ENCODE data around the gene NUP37. TPM values are rescaled to one million over a fixed set of nuclear protein-coding genes. Genes with fewer than 3 reads are reported as not detected.

Gene NUP37
- total and polyA plus RNA-seq, 9 of the 15 experiments (the other 6 are each of a cell fraction or from before 2014, with no cell fraction given), result 72.2 to 429 (median 170) TPM

DNA sequence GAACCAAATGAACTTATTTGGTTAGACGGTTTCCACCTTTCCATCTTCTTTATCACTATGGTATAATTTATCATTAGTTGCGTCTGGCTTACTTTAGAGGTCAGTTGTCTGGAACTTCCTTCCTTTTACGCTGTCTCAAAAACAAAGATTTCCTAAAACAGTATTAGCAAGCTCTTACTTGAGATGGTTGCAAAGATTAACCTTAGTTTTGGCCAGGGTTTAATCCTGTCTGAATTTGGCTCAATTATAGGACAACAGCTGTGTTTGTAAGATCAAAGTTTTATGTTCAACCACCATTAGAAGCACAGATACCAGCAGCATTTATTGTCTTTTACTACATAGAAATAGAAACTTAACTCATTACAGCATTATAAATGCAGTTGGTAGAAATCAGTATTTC, 50.2 kb downstream of the NUP37 start (continued):
- no peak for TF ChIP-seq CBX8 (IDR thresholded peaks at IDR 0.05; ENCODE audit: borderline replicate concordance, extremely low read depth, low read depth, low read length, poor library complexity, severe bottlenecking)
- TF ChIP-seq ZSCAN32 (CRISPR knock-in tag; IDR thresholded peaks at IDR 0.05), result no peak
- TF ChIP-seq MXD1 (CRISPR knock-in tag; IDR thresholded peaks at IDR 0.05; ENCODE audit: borderline replicate concordance, poor library complexity, severe bottlenecking), result no peak
- TF ChIP-seq XRCC3 (IDR thresholded peaks at IDR 0.05), result no peak

- WGBS (ENCODE audit: insufficient coverage, low coverage, missing lambda C conversion rate), result 22% methylated on average over 5 of the region's 5 CpGs
- no peak overlapping the region for H2AFZ ChIP-seq (ENCODE audit: low read depth, low read length)
- H3K4me2 ChIP-seq (ENCODE audit: insufficient read depth, low read length), result no peak overlapping the region
- FAIRE-seq (no peak), DNase-seq (ENCODE audit: extremely low read depth in 1 of 4, low spot score in 3 of 4) (no peak), ATAC-seq (no peak)
- intact Hi-C loops (cut with micrococcal nuclease), result no loop called here
- no peaks in the 10 kb centered on the region for H4K20me1 ChIP-seq (replicated peaks; ENCODE audit: control insufficient read depth, insufficient read depth, low read length)
- H3K79me2 ChIP-seq (ENCODE audit: control insufficient read depth, insufficient read depth, low read length), result no peaks in the 10 kb centered on the region
- no peak overlapping the region for H3K27ac ChIP-seq (ENCODE audit: extremely low read depth, low read depth, low read length)
- H3K36me3 ChIP-seq (ENCODE audit: control insufficient read depth, insufficient read depth, low read length), result no peaks in the 10 kb centered on the region
- no peaks in the 10 kb centered on the region for H3K9me3 ChIP-seq (replicated peaks; ENCODE audit: control insufficient read depth, insufficient read depth, low read depth, low read length)
- peaks cover 0 to 4% of the 10 kb centered on the region in 2 experiments; a peak in 1 of 5 replicates for H3K4me1 ChIP-seq (replicated peaks in 1 of 2; ENCODE audit: control insufficient read depth in 2 of 2, insufficient read depth in 2 of 2, low read length in 2 of 2)
- H3K4me3 ChIP-seq, result no peak overlapping the region
- H3K9ac ChIP-seq (ENCODE audit: insufficient read depth in 1 of 2, low read depth in 2 of 2, low read length in 2 of 2), result no peak overlapping the region
- ChIA-PET CTCF (ENCODE audit: low intra/inter-chr PET ratio) (no interaction called here), POLR2A (interaction anchor here (0.8 to 0.9 kb wide), 2 partner anchors 265 to 460 kb away, joined by 3 read pairs; no protein-coding TSS in a partner anchor)
- in situ Hi-C loops (cut with MboI), result no loop called here
- BruUV-seq (replicated peaks), result no TSS peak
- no peaks in the 10 kb centered on the region for H3K27me3 ChIP-seq (ENCODE audit: control insufficient read depth in 2 of 2, insufficient read depth in 2 of 2, low read length in 2 of 2)
- TF ChIP-seq FOSL1 (tag; conservative IDR thresholded peaks at IDR 0.05) (0 out of 2 replicates have a peak, but pooled peaks have one; percentile 24), NFE2 (IDR thresholded peaks at IDR 0.05; ENCODE audit: low read depth) (peak; percentile 85), ZNF316 (IDR thresholded peaks at IDR 0.05) (peak; percentile 48; the same call in 1 of the 2 replicates), NFATC3 (IDR thresholded peaks at IDR 0.05) (no peak), FOXM1 (IDR thresholded peaks at IDR 0.05; ENCODE audit: low read depth) (peak; percentile 60), FOXM1 (CRISPR knock-in tag; IDR thresholded peaks at IDR 0.05; ENCODE audit: low read depth) (no peak), C11orf30 (IDR thresholded peaks at IDR 0.05; ENCODE audit: low read depth) (peak; percentile 51), MAFG (tag; conservative IDR thresholded peaks at IDR 0.05) (peak; percentile 73), MAFF (IDR thresholded peaks at IDR 0.05; ENCODE audit: low read length) (peak; percentile 45; the same call in 1 of the 2 replicates), POLR3G (IDR thresholded peaks at IDR 0.05; ENCODE audit: extremely low read depth, insufficient read length, insufficient replicate concordance) (no peak), CREBBP (IDR thresholded peaks at IDR 0.05; ENCODE audit: low read depth, low read length) (no peak), MAFK (IDR thresholded peaks at IDR 0.05; ENCODE audit: low read length) (peak; percentile 19; the same call in 1 of the 2 replicates), DPF2 (IDR thresholded peaks at IDR 0.05) (0 out of 2 replicates have a peak, but pooled peaks have one; percentile 23)
- no peaks in the 10 kb centered on the region for H3K9me1 ChIP-seq (ENCODE audit: control insufficient read depth, insufficient read depth, low read length)
Observed at GRCh38 chr12:102067574-102068258, 52.2 kb downstream of the NUP37 start.
